EL (cell line): Measurements from ENCODE around the gene PMM1.

ENCODE experiments used
- DNase-seq: peaks from one replicate; pipeline ENCODE4 v3.0.0-alpha.2; 2016

The PMM1 gene

DNA sequence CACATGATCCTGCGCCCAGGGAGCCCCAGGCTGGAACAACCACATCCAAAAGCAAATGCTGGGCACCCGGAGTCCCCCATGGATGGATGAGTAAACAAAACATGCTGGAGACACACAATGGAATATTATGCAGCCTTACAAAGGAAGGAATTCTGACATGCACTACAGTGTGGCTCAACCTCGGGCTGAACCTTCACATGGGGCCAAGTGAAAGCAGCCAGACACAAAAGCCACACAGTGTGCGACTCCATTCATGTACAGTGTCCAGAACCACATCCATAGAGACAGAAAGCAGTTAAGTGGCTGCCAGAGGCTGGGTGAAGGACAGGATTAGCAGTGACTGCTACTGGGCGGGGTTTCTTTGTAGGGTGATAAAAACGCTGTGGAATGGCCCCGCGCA, 55.4 kb downstream of the PMM1 start:
- DNase-seq, result no peak

DNA sequence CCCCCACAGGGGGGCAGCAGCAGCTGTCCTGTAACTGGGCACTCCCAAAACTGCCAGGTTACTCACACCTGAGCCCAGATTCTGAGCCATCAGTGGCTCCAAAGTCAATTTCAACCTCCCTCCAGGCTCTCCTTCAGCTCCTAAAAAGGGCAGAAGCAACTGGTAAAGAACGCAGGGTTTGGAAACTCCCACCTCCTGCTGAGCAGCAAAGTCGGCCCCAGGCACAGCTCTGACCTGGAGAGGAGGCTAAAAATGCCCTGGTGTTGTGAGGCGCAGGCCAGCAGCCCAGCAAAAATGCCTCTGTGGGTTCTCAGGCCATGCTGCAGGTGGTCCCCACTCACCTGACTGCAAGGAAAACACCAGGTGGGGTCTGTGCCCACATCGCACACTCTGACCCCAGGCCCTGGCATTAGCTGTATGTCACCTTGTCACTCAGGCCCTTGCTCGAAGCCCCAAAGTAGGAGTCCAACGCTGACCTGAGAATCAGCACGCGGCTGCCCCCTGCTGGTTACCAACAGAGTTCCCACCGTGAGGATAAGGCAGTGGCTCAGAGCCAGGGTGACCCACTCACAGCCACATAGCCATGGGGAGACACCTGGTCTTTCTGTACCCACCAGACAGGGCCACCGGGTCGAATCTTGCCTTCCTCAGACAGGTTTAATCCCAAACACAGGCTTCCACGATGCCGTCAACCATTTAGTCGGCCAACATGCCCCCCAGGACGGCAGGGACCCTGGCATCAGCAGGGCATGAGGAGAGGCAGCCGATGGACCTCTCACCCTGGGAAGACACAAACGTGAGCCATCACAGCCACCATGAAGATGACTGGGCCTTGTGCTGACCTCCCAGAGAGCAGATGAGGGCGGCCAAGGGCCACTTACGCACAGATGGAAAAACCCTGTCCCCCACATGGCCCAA, 56.5 kb downstream of the PMM1 start:
- DNase-seq, result peak; percentile 61

DNA sequence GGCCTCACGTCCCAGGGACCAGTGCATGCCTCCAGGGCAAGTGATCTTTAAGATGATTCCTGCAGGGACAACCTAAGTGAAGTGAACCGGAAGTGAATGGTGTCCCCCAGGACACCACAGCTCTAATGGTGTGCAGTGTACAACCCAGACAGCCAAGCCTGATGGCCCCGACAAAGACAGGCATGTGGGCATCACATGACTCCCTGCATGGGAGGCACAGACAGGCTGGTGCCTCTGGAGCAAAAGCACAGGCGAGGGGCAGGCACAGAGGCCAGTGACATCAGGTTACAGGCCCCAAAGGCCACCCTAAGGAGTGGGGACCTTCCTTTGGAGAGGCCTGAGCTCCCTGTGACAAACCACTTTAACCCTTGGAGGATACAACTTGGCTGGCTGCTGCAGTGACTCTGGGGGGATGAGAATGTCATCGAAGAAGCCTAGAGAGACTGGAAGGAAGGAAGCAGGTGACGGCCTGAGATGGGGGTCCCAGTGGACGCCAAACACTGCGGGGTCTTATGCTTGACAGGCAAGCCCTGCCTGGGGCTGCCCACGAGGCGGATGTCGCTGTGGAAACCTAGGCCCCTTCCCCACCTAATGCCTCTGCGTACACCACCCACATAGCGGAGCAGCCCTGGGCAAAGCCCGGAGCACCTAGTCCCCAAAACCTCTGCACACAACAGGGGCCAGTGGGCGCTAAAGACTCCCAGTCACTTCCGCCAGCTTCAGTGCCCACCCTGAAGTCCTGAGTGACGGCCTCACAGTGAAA, 57.7 kb downstream of the PMM1 start:
- no peak for DNase-seq

DNA sequence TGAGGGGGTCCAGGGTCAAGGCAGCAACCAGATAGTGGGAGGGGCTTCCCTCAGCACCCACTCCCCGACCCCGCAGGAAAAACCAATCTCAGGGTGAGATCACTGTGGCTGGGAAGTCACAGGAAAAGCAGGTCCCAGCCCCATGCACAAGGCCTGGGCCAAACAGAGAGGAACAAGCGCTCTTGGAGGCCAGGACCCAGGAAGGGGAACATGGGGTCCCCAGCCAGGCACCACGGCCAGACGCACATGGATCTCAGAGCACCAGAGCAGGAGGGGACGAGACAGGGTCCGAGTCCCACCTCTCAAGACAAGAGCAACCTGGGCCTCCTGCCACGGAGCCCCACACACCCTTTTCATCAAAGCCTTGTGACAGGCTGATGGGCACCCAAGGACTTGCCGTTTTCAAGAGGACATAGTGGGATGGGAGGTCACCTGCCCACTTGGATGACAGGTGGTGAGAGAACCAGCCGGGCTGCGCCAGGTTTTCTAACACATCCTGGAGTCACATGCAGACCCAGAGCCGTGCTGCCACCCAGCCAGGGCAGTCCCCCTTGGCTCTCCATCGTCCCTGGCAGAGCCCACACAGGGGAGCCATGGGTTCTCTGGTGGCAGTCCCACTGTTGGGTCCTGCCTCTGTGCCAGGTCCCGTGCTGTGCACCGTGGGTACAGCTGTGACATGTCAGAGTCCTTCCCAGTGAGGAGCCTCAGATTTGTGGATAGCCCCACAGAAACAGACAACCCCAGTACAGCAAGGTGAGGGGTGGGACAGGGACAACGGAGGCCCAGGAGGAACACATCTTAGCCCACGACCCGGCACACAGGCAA, 58.5 kb downstream of the PMM1 start:
- no peak for DNase-seq

DNA sequence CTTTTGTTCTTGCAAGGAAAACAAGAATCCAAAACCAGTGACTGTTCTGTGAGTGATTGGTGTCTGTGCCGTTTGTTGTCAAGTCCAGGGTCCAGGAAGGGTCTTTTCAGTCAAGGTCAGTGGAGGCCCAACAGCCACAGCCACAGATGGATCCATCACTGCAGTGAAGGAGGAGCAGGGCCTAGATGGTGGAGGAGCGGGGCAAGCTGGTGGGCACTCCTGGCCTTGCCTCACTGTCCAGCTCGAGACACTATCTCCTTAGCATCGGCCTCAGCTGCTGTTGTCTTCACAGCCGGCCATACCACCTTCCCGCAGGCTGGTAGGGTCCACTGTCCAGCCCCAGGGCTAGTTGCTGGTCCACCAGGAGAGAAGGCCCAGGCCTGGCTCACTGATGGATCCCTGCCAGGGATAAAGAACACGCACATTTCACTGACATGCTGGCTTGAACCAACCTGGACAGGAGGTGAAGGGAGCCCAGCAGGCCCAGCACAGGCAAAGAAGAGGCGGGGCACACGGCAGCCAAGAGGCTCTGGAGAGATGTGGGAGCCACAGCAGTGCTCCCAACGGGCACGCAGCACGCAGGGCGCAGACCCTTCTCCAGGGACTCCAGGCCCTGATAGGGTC, 60.6 kb downstream of the PMM1 start:
- no peak for DNase-seq

DNA sequence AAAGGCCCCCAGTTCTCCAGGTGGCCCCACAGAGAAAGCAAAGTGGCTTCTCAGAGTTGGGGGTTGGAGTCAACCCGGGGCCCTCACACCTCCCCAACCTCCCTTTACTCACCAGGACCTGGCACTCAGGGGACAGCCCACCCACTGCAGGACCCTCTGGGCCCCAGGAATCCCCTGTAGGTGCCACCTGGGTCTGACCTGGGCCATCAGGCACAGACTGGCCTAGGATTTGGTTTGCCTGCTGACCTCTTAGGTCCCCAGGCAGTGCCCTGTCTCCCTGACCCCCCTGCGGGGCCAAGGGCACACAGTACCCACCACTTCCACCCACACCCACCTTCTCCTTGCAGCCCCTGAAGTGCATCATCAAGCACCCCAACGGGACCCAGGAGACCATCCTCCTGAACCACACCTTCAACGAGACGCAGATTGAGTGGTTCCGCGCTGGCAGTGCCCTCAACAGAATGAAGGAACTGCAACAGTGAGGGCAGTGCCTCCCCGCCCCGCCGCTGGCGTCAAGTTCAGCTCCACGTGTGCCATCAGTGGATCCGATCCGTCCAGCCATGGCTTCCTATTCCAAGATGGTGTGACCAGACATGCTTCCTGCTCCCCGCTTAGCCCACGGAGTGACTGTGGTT, 61.4 kb downstream of the PMM1 start:
- no peak for DNase-seq
